Colonic mucosa (tissue), 4 donors: ENCODE measurements around the gene ZBTB39. TPM values are rescaled to one million over a fixed set of nuclear protein-coding genes. Genes with fewer than 3 reads are reported as not detected.

Experiments used
- DNase-seq: peaks from one replicate; pipeline ENCODE4 v3.0.0-alpha.2; 2020
- H3K27ac ChIP-seq: fragments of 200-600 bp; one replicate; pipeline ENCODE4 v1.8.0; 2021
- H3K27me3 ChIP-seq: fragments of 200-600 bp; one replicate; pipeline ENCODE4 v1.8.0; 2021
- H3K36me3 ChIP-seq: fragments of 200-600 bp; one replicate; pipeline ENCODE4 v1.8.0; 2021
- H3K4me1 ChIP-seq: fragments of 200-600 bp; one replicate; pipeline ENCODE4 v1.8.0; 2021; ENCODE audit warnings: mild to moderate bottlenecking
- H3K4me3 ChIP-seq: fragments of 200-600 bp; one replicate; pipeline ENCODE4 v1.8.0; 2021
- H3K9ac ChIP-seq, 2 donors: one replicate each; pipeline ENCODE4 v1.7.0; 2013; ENCODE audit warnings: control low read depth in 2 of 2, low read depth in 2 of 2, low read length in 2 of 2
- H3K9me3 ChIP-seq: fragments of 200-600 bp; one replicate; pipeline ENCODE4 v1.8.0; 2021
- intact Hi-C: fragments of 100-400 bp; cut with DNase I; formaldehyde crosslinking; loops from one replicate; pipeline ENCODE4 v1.14.1; 2022
- total RNA-seq, 2 donors: library from RNA; stranded (reverse); fragmentation: NEBNext Ultra II Directional in 1 of 2; extraction: Animal tissue kit (Norgen Biotek cat#: 25700) in 1 of 2; gene quantifications; one replicate each; pipeline ENCODE4 v1.2.1, GENCODE V29; 2021
- TF ChIP-seq, protein P1 (sequence below): fragments of 200-600 bp; IDR thresholded peaks from one replicate; pipeline ENCODE4 v1.8.0; 2022; ENCODE audit warnings: antibody characterized with exemption, mild to moderate bottlenecking
- donor health status: healthy.
- donor health status: DM: no; HTN: no; CAD: no.
- donor health status: DM: no; HTN: no; CAD: no.

The ZBTB39 gene
- total RNA-seq, 2 donors from 2014 or later, result 3.7 to 5.7 TPM

GRCh38 chr12:56993346-56993745 lies 13.0 kb downstream of the ZBTB39 start:
- Histone ChIP-seq H3K27me3 (no peaks in the 10 kb centered on the region), H3K27ac (no peak overlapping the region), H3K9me3 (no peaks in the 10 kb centered on the region), H3K4me1 (no peaks in the 10 kb centered on the region), H3K9ac (no peak overlapping the region), H3K4me3 (no peak overlapping the region), H3K36me3 (no peaks in the 10 kb centered on the region)
- intact Hi-C loops, result no loop called here
- TF ChIP-seq, protein P1, sequence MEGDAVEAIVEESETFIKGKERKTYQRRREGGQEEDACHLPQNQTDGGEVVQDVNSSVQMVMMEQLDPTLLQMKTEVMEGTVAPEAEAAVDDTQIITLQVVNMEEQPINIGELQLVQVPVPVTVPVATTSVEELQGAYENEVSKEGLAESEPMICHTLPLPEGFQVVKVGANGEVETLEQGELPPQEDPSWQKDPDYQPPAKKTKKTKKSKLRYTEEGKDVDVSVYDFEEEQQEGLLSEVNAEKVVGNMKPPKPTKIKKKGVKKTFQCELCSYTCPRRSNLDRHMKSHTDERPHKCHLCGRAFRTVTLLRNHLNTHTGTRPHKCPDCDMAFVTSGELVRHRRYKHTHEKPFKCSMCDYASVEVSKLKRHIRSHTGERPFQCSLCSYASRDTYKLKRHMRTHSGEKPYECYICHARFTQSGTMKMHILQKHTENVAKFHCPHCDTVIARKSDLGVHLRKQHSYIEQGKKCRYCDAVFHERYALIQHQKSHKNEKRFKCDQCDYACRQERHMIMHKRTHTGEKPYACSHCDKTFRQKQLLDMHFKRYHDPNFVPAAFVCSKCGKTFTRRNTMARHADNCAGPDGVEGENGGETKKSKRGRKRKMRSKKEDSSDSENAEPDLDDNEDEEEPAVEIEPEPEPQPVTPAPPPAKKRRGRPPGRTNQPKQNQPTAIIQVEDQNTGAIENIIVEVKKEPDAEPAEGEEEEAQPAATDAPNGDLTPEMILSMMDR, result no peak
- DNase-seq, result peak; percentile 11

DNA sequence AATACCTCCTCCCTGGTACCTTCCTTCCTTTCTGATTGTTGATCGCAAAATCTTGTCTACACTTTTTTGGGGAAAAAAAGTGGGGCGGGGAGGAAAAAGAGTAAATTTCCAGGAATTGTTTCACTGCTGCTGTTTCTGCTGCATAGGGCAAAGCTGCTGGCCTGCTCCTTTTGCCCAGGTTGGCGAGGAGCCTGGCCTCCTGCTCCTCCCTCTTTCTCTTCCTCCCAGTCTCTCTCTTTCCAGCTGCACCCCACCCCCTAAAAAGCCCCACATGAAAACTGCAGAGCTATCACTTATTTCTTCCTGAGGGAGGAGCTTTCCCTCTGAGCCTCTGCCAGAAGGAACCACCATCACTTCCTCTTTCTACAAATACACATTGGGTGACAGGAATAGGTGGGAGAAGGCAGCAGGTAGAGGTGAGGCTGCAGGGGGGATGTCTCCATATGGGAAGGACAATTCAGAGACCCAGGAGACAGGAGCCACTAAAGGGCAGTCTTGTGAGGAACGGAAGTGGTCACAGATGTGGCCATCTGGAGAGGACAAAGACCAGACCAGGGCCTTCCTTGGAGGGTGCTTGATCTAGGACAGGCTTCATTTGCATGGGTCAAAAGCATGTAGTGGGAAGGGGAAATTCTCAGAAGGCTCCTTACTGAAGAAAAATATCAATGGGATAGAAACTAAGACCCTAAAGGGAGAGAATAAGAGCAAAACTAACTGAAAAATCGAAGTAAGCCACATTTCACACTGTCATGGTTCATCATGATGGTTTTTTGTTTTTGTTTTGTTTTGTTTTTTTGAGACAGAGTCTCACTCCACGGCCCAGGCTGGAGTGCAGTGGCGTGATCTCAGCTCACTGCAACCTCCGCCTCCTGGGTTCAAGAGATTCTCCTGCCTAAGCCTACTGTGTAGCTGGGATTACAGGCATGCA lies 14.8 kb downstream of the ZBTB39 start:
- TF ChIP-seq, protein P1, result no peak
- Histone ChIP-seq H3K9ac (no peak overlapping the region), H3K36me3 (no peaks in the 10 kb centered on the region), H3K9me3 (no peaks in the 10 kb centered on the region), H3K4me1 (no peaks in the 10 kb centered on the region), H3K4me3 (no peak overlapping the region), H3K27ac (peak overlapping the region; percentile 33), H3K27me3 (no peaks in the 10 kb centered on the region)
- intact Hi-C loops, result no loop called here
- peak; percentile 50 for DNase-seq

- intact Hi-C loops, result no loop called here
- Histone ChIP-seq H3K27me3 (no peaks in the 10 kb centered on the region), H3K27ac (peak overlapping the region; percentile 33), H3K9me3 (no peaks in the 10 kb centered on the region), H3K36me3 (no peaks in the 10 kb centered on the region), H3K4me3 (no peak overlapping the region), H3K4me1 (no peaks in the 10 kb centered on the region), H3K9ac (no peak overlapping the region)
- TF ChIP-seq, protein P1, result no peak
- DNase-seq, result peak; percentile 22
These were observed 15.6 kb downstream of the ZBTB39 start for GRCh38 chr12:56990648-56991318.

GRCh38 chr12:56989861-56990610 lies 16.3 kb downstream of the ZBTB39 start:
- intact Hi-C loops, result no loop called here
- H3K36me3 ChIP-seq, result no peaks in the 10 kb centered on the region
- no peak for DNase-seq
- H3K9ac ChIP-seq, result no peak overlapping the region
- H3K4me3 ChIP-seq, result no peak overlapping the region
- H3K4me1 ChIP-seq, result no peaks in the 10 kb centered on the region
- H3K9me3 ChIP-seq, result no peaks in the 10 kb centered on the region
- H3K27ac ChIP-seq, result no peak overlapping the region
- TF ChIP-seq, protein P1, result no peak
- no peaks in the 10 kb centered on the region for H3K27me3 ChIP-seq

GRCh38 chr12:56988207-56988739 lies 18.1 kb downstream of the ZBTB39 start:
- no peaks in the 10 kb centered on the region for H3K4me1 ChIP-seq
- intact Hi-C loops, result no loop called here
- DNase-seq, result no peak
- no peak overlapping the region for H3K4me3 ChIP-seq
- no peaks in the 10 kb centered on the region for H3K9me3 ChIP-seq
- H3K27me3 ChIP-seq, result no peaks in the 10 kb centered on the region
- no peaks in the 10 kb centered on the region for H3K36me3 ChIP-seq
- no peak overlapping the region for H3K9ac ChIP-seq
- H3K27ac ChIP-seq, result no peak overlapping the region
- TF ChIP-seq, protein P1, result no peak
